ENCODE results near the gene KLHL24.
"Not testable (repeated sequence)": the region's sequence is repeated elsewhere in the genome, so short reads cannot be mapped to it uniquely, and the experiment has no call there.

The KLHL24 gene

GRCh38 chr3:183636221-183637105 lies 1.0 kb downstream of the KLHL24 start:
- peak; percentile 90 for DNase-seq

DNA sequence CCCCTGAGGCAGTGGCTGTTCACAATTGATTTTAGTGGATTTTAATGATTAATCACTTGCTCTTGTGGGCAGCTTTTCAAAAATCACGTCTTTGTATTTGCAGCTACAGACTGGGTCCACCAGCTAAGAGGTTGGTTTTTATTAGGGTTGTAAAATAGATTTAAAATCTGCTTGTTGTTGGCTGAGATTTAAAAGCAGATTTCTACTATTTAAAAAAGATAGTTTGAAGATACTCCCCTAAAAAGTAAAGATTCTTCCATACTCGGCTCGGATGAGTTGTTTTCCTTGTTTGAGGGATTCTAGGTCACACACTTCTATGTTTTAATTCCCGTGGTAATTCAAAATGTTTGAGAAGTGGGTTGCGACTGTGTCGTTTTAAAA lies 1.7 kb downstream of the KLHL24 start:
- DNase-seq, result no peak

GRCh38 chr3:183637633-183638032 lies 2.2 kb downstream of the KLHL24 start:
- not testable (repeated sequence) for DNase-seq

DNA sequence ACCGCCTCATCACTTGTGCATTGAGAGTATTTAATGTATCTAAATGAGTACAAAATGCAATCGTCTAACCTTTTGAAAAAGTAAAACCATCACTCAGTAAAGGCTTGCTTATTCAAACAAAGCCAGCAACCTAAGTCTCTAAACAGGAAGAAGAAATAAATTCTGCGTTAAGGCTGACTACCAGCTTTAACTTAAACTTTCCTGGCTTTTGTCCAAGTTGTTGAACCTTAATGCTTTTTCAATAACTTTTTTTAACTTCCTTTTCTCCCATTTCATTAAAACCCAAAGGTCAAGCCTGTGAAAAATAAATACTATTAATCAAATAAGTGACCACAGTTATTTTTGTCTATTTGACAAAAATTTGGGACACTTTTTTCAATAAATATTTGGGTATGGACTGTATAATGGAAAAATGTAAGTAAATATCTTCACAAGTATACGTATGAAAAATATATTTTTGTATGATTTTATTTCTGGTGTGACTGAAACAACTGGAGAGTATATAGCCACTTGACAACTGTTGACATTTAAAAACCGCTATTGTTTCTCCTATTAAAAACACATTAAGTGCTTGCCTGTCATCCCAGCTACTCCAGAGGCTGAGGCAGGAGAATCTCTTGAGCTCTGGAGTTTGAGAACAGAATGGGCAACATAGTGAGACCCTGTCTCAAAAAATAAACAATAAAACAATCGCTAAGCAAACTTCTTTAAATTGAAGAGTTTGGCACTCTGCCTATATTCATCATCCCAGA lies 2.9 kb downstream of the KLHL24 start:
- DNase-seq, result no peak

GRCh38 chr3:183640635-183641034 lies 5.2 kb downstream of the KLHL24 start:
- not testable (repeated sequence) for DNase-seq

- DNase-seq, result no peak
Observed at GRCh38 chr3:183641882-183642281, 6.5 kb downstream of the KLHL24 start.

DNA sequence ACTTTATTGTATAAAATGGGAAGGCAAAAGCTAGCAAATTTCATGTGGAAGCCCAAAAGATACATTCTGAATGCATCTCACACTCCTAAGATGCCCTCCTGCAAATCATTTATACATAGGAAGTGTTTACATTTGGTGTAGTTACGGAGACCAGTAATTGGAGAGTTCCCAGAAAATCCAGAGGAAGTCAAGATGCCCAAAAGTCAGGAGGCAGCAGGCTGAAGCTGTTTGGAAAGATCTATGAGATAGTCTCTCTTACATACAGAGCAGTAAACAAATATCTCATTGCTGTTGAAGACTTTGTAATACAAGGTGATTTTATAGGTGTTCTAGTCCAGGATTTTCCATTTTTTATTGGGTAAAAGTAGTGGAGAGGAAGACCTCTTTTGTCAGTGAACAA lies 8.8 kb downstream of the KLHL24 start:
- DNase-seq, result no peak

DNA sequence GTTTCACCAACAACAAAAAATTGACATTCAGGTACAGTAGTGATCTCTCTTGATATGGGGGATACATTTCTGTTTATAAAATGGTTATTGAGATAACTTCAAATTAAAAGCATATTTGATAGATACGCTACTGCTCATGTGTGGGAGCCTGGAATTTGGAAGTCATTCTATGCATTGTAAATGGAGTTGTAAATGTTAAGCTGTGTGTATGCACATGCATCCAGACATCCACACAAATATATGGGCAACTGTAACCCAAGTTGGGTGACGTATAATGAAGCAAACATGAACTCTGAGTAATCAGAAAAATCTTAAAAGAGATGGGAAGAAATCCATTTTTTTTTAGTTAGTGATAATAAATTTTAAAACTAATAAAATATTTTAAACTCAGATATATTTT lies 9.8 kb downstream of the KLHL24 start:
- no peak for DNase-seq

GRCh38 chr3:183650554-183650953 lies 15.1 kb downstream of the KLHL24 start:
- DNase-seq, result no peak

DNA sequence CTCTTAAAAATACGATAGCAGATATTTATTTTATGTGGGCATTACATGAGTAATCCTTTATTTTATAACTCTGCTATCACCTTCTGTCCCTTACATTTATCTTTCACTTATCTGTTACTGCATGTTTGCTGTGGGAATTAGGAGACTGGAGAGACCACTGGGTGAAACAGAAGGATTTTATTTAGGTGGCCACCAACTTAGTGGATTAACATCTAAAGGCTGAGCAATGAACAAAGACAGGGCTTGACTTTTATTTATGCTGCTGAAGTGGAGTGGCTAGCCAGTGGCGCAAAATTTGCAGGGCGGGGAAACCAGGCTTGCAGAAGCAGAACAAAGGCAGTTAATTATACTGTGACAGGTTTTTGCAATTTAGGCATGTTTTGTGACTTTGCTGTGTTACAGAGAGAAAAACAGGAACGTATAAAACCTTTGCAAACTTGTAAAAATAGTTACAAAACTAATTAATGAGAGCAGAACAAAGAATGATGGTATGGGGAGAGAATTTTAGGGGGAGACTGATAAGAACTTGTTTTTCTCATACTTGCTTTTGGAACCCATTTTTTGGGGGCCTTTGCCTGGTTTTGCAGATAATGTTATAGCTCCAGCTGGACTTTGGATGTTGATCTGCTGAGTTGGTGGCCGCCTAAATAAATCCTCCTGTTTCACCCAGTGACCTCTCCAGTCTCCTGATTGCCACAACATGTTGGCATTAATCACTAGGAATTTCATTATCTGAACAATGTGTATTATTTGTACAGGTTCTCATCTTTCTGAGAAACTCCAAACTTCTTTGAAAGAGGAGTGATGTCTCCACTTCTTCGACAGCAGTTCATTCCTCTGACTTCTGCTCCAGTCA lies 18.0 kb downstream of the KLHL24 start:
- no peak for DNase-seq

DNA sequence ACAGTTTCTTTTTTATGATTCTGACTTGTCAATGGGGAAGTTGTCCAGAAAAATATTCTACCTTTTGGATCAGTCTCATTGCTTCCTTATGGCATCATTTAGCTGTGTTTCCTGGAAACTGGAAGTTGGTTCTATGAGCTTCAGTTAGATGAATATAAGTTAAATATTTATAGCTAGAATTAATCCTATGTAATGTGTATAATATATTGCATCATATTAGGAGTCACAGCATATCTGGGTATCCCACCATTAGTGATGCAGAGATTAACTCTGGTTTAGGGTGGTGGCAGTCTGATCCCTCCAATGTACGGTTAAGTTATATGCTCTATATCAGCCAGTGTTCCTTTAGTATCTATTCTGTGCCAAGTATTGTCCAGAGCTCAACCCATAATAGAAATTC lies 19.3 kb downstream of the KLHL24 start:
- no peak for DNase-seq

GRCh38 chr3:183662099-183662498 lies 26.7 kb downstream of the KLHL24 start:
- no peak for DNase-seq

DNA sequence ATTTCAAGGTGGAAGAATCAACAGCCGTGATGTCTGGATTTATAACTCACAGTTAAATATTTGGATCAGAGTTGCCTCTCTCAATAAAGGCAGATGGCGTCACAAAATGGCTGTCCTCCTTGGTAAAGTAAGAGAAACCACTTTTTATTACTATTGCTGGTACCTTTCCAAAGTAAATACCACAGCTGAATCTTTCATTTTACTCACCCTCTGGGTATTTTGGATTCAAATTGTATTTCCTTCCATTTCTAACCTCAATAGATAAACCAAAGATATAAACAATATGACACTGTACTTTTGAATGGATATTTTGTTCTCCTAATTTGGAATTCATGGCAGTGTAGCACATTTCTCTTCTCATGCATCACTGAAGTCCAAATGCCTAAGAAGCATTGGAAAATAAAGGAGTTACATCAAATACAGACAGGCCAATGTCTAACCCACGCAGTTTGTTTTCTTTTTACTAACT lies 29.5 kb downstream of the KLHL24 start:
- DNase-seq, result no peak

- no peak for DNase-seq
Observed at GRCh38 chr3:183680061-183680460, 44.6 kb downstream of the KLHL24 start.

DNA sequence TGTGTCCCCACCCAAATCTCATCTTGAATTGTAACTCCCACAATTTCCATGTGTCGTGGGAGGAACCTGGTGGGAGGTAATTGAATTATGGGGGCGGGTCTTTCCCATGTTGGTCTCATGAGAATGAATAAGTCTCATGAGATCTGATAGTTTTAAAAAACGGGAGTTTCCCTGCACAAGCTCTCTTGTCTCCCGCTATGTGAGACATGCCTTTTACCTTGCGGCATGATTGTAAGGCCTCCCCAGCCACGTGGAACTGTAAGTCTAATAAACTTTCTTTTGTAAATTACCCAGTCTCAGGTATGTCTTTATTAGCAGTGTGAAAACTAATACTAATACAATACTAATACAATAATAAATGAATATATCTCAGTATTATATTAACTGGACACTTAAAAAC lies 52.3 kb downstream of the KLHL24 start:
- DNase-seq, result no peak

DNA sequence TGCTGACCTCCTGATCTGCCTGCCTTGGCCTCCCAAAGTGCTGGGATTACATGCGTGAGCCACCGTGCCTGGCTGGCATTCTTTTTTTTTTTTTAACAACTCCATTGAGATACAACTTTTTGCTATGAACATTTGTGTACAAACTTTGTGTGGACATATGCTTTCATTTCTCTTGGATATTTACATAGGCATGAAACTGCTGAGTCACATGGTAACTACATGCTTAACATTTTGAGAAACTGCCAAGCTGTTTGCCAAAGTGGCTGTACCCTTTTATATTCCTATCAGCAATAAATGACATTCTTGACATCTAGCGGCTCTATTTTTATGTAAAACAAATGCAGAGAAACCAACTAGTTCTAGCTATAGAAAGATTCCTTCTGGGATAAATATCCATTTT lies 53.5 kb downstream of the KLHL24 start:
- no peak for DNase-seq

GRCh38 chr3:183689621-183690020 lies 54.2 kb downstream of the KLHL24 start:
- DNase-seq, result not testable (repeated sequence)

DNA sequence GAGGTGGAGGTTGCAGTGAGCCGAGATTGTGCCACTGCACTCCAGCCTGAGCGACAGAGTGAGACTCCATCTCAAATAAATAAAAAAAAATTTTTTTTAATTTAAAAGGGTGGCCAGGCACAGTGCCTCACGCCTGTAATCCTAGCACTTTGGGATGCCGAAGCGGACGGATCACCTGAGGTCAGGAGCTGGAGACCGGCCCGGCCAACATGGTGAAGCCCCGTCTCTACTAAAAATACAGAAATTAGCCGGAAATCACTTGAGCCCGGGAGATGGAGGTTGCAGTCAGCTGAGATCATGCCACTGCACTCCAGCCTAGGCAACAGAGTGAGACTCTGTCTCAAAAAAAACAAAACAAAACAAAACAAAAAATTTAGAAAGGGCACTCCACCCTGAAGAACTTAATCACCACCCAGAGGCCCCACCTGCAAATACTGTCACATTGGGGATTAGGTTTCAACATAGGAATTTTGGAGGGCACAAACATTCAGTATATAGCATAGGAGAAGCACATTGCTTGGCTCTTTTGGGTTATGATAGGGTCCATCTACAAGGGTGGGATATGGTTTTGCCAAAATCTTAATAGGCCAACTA lies 55.1 kb downstream of the KLHL24 start:
- DNase-seq, result no peak

DNA sequence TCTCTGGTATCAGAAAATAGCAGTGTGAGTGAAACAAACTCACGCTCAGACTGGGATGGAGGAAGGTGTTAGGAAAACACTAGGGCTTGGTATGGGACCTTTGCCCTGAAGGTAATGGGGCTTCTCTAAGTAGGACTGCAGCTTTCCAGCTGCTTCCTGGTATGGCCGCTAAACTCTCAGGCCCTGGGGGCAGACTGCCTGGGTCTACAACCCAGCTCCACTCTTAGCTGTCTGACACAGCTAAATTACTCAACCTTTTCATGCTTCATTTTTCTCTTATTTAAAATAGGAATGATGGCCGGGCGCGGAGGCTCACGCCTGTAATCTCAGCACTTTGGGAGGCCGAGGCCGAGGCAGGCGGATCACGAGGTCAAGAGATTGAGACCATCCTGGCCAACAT lies 57.0 kb downstream of the KLHL24 start:
- no peak for DNase-seq

DNA sequence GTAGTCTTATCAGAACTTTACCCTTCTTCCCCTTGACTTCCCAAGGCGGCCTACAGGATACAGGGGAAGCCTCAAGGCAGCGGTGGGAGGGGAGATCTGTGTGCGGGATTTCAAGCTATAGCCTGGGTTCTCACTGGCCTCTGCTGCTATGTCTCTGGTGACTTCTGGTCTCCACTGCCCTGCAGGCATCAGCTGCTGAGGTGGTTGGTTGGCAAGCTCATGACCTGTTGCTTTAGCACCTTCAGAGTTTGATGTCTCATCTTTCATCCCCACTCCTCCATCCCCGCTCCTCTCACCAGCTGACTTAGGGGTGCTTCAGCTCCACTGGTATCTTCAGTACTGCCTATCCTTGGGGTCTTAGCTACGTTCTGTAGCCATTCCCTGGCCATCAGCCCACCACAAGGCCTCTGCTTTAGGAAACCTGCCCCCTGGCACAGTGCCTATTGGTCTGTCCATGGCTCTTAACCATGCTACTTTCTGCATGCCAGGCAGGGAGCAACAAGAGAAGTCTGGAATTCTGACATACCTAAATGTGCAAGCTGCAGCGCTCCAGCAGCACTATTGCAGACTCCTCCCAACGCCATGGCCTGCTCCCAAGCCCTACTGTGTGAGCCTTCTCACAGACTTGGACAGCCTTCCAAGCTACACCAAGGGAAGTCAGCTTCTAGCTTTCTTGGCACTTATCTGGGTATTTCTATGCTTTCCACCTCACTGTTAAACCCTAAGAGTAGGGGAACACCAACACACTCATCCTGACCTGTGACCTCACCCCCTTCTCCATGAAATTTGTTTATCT lies 60.3 kb downstream of the KLHL24 start:
- no peak for DNase-seq

DNA sequence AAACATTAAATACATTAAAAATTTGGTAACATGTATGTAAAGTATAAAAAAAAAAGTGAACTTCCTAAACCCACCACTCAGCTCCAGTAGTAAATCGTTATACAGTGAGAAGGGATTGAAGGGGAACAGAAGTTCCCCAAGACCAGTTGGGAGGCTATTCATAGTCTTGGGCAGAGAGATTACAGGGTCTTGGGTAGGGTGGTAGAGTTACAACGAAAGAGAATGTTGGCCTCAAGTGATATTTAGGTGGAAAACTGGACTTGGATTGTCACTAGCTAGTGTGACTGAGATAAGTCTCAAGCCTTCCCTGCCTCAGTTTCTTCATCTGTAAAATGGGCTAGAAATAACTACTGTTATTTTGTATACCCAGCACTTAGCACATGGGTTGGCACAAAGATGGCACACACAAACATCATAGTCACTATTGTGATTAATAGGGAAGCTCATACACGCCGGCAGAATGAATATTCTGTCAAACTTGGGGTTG lies 61.7 kb downstream of the KLHL24 start:
- DNase-seq, result no peak

Measured in activated CD8-positive, alpha-beta memory T cell treated with anti-CD3 and anti-CD28 coated beads, Interleukin-2, amount 50 U/mL, for 48 hours (primary cell).